Breast epithelium (tissue), 3 donors: ENCODE results near the gene SLC35A2.

Experiments
- POLR2A ChIP-seq: fragments of 450-650 bp; IDR thresholded peaks from one replicate; pipeline ENCODE4 v1.6.1; 2016; ENCODE audit warnings: antibody characterized with exemption, mild to moderate bottlenecking, moderate library complexity
- POLR2AphosphoS5 ChIP-seq, 3 donors: sonication (generic); formaldehyde crosslinking; IDR thresholded peaks; one replicate each; pipeline ENCODE4 v1.6.1; 2017; ENCODE audit warnings: antibody characterized with exemption in 3 of 3
- TF ChIP-seq, protein P1 (sequence below), 3 donors: fragments of 450-650 bp; IDR thresholded peaks; one replicate each; pipeline ENCODE4 v1.5.1; 2016 to 2017; ENCODE audit warnings: antibody characterized with exemption in 3 of 3, mild to moderate bottlenecking in 3 of 3, moderate library complexity in 3 of 3

- TF ChIP-seq POLR2A (no peak), POLR2AphosphoS5 (IDR thresholded peaks at IDR 0.05) (no peak)
- TF ChIP-seq, protein P1, sequence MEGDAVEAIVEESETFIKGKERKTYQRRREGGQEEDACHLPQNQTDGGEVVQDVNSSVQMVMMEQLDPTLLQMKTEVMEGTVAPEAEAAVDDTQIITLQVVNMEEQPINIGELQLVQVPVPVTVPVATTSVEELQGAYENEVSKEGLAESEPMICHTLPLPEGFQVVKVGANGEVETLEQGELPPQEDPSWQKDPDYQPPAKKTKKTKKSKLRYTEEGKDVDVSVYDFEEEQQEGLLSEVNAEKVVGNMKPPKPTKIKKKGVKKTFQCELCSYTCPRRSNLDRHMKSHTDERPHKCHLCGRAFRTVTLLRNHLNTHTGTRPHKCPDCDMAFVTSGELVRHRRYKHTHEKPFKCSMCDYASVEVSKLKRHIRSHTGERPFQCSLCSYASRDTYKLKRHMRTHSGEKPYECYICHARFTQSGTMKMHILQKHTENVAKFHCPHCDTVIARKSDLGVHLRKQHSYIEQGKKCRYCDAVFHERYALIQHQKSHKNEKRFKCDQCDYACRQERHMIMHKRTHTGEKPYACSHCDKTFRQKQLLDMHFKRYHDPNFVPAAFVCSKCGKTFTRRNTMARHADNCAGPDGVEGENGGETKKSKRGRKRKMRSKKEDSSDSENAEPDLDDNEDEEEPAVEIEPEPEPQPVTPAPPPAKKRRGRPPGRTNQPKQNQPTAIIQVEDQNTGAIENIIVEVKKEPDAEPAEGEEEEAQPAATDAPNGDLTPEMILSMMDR (IDR thresholded peaks at IDR 0.05): no peak
Measured at GRCh38 chrX:48894891-48895290, 16.6 kb downstream of the SLC35A2 start.
